ENCODE measurements around the gene SNAI3.

The SNAI3 gene

GRCh38 chr16:88630433-88630832 is 55.9 kb downstream of the SNAI3 start:
- Histone ChIP-seq H3K4me3 (ENCODE audit: low read length) (no peak overlapping the region), H3K27me3 (ENCODE audit: control insufficient read depth, low read length) (no peaks in the 10 kb centered on the region), H3K27ac (ENCODE audit: low read depth, low read length) (no peak overlapping the region), H3K9me3 (ENCODE audit: control insufficient read depth, insufficient read depth, low read length) (no peaks in the 10 kb centered on the region), H3F3A (ENCODE audit: control insufficient read depth, insufficient read depth) (0 out of 2 replicates have a peak, but pooled peaks cover 7% of the 10 kb centered on the region), H3K4me2 (ENCODE audit: low read length) (no peak overlapping the region), H3K9me2 (replicated peaks; ENCODE audit: control insufficient read depth, low read length) (no peaks in the 10 kb centered on the region), H3K79me2 (ENCODE audit: control insufficient read depth, low read length) (no peaks in the 10 kb centered on the region), H4K20me1 (ENCODE audit: control insufficient read depth, insufficient read depth, low read depth, low read length) (no peaks in the 10 kb centered on the region; the same call in 1 of the 2 replicates), H3K36me3 (ENCODE audit: control insufficient read depth, low read length) (peaks cover 62% of the 10 kb centered on the region), H3K4me1 (ENCODE audit: control insufficient read depth, low read length) (peaks cover 33% of the 10 kb centered on the region)
- TF ChIP-seq CTCF (IDR thresholded peaks at IDR 0.05; ENCODE audit: low read depth, low read length, poor library complexity, severe bottlenecking) (no peak), EZH2phosphoT487 (IDR thresholded peaks at IDR 0.05; ENCODE audit: borderline replicate concordance, low read length) (no peak)

GRCh38 chr16:88629835-88630234 is 56.5 kb downstream of the SNAI3 start:
- H3K9me2 ChIP-seq (replicated peaks; ENCODE audit: control insufficient read depth, low read length), result no peaks in the 10 kb centered on the region
- H3K4me1 ChIP-seq (ENCODE audit: control insufficient read depth, low read length), result peaks cover 27% of the 10 kb centered on the region
- H3K4me3 ChIP-seq (ENCODE audit: low read length), result no peak overlapping the region
- H3K36me3 ChIP-seq (ENCODE audit: control insufficient read depth, low read length), result peaks cover 68% of the 10 kb centered on the region
- no peaks in the 10 kb centered on the region for H3K27me3 ChIP-seq (ENCODE audit: control insufficient read depth, low read length)
- no peak overlapping the region for H3K4me2 ChIP-seq (ENCODE audit: low read length)
- H3K79me2 ChIP-seq (ENCODE audit: control insufficient read depth, low read length), result no peaks in the 10 kb centered on the region
- no peaks in the 10 kb centered on the region for H3K9me3 ChIP-seq (ENCODE audit: control insufficient read depth, insufficient read depth, low read length)
- 0 out of 2 replicates have a peak, but pooled peaks cover 7% of the 10 kb centered on the region for H3F3A ChIP-seq (ENCODE audit: control insufficient read depth, insufficient read depth)
- TF ChIP-seq EZH2phosphoT487 (IDR thresholded peaks at IDR 0.05; ENCODE audit: borderline replicate concordance, low read length), result no peak
- TF ChIP-seq CTCF (IDR thresholded peaks at IDR 0.05; ENCODE audit: low read depth, low read length, poor library complexity, severe bottlenecking), result no peak
- no peak overlapping the region for H3K27ac ChIP-seq (ENCODE audit: low read depth, low read length)
- no peaks in the 10 kb centered on the region; the same call in 1 of the 2 replicates for H4K20me1 ChIP-seq (ENCODE audit: control insufficient read depth, insufficient read depth, low read depth, low read length)

GRCh38 chr16:88628512-88628974 is 57.8 kb downstream of the SNAI3 start:
- Histone ChIP-seq H3K9me3 (ENCODE audit: control insufficient read depth, insufficient read depth, low read length) (no peaks in the 10 kb centered on the region), H3K4me2 (ENCODE audit: low read length) (no peak overlapping the region), H3F3A (ENCODE audit: control insufficient read depth, insufficient read depth) (0 out of 2 replicates have a peak, but pooled peaks cover 7% of the 10 kb centered on the region), H3K36me3 (ENCODE audit: control insufficient read depth, low read length) (peaks cover 81% of the 10 kb centered on the region), H3K27me3 (ENCODE audit: control insufficient read depth, low read length) (no peaks in the 10 kb centered on the region), H3K79me2 (ENCODE audit: control insufficient read depth, low read length) (no peaks in the 10 kb centered on the region), H3K4me1 (ENCODE audit: control insufficient read depth, low read length) (peaks cover 14% of the 10 kb centered on the region), H3K27ac (ENCODE audit: low read depth, low read length) (no peak overlapping the region), H3K9me2 (replicated peaks; ENCODE audit: control insufficient read depth, low read length) (no peaks in the 10 kb centered on the region), H4K20me1 (ENCODE audit: control insufficient read depth, insufficient read depth, low read depth, low read length) (no peaks in the 10 kb centered on the region; the same call in 1 of the 2 replicates), H3K4me3 (ENCODE audit: low read length) (no peak overlapping the region)
- no peak for TF ChIP-seq EZH2phosphoT487 (IDR thresholded peaks at IDR 0.05; ENCODE audit: borderline replicate concordance, low read length)
- TF ChIP-seq CTCF (IDR thresholded peaks at IDR 0.05; ENCODE audit: low read depth, low read length, poor library complexity, severe bottlenecking), result peak; percentile 62

Measured in DOHH2 (cell line).